Measurements from ENCODE around the gene WNT7B.

The WNT7B gene

DNA sequence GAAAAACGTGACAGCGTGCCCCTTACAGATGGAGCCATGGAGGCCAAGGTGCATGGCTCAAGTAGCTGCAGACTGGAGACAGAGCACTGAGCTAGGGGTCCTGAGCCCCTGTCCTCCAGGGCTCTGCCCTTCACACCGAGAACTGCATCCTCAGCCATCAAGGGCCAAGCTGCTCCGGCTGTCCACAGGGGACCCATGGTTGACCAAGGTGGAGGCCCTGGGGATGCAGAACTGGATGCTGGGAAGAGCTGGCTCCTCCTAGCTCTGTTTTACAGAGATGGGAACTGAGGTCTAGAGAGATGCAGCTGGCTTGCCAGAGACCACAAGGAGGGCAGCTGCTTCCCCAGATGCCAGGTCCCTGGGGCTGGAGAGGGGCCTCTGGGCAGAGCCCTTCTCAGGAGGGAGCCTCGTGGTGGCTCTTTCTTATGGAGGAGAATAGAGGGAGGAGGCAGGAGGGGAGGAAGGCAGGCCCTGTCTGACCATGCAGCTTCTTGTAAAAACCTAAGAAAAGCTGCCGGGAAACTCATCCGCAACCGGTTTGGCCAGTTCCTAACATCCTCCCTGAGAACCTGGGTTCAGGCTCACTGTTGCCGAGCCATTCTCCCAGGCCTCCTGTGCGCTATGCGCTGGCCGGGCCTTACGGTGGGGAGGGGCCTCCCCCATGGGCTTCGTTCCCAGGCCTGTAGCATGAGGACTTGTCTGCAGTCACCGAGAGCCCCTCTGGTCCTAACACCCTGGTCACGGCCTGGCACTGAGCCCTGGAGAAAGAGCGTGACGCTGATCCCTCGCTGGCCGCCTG lies 80.6 kb downstream of the WNT7B start:
- peak in 3 of 10 donors; percentile 53 to 70 (median 66) for DNase-seq
- intact Hi-C loops (cut with DNase I): no loop called here

DNA sequence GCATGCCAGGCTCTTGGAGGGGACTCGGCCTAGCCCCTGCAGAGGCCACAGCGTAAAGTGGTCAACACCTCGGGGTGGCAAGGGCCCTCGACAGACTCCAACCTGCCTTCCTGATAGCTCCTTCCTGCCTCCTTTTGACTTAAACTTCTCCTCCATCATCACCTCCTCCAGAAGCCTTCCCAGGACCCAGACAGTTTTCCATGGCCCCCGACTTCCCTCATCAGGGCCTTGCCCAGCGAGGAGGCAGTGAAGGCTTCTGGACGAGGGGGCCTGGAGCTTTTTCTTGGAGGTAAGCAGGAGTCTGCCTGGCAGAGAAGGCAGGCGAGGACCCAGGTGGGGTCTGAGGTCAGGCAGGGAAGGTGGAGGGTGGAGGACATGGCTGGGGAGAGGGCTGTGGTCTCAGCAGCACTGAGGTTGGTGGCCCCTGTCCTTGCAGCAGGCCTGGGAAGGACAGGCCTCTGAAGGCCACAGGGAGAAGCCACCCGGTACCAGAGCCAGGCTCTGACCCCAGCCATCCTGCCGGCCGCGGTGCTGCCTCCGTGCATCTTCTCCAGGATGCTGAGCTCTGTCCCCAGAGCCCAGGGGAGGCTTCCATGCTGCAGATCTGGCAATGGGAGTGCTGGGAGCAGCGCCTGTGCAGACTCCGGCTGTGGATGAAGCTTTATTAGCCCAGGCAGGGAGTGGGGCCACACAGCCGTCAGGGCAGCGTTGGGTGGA lies 81.4 kb downstream of the WNT7B start:
- intact Hi-C loops (cut with DNase I): no loop called here
- peak in 4 of 10 donors; percentile 0 to 66 (median 52) for DNase-seq

- intact Hi-C loops (cut with DNase I): no loop called here
- peak in 2 of 10 donors; percentile 26 to 35 for DNase-seq
Measured at GRCh38 chr22:45893516-45893915, 83.4 kb downstream of the WNT7B start.

- intact Hi-C loops (cut with DNase I): no loop called here
- peak in 3 of 10 donors; percentile 5 to 71 (median 37) for DNase-seq
Measured at GRCh38 chr22:45892681-45893461, 84.1 kb downstream of the WNT7B start.

DNA sequence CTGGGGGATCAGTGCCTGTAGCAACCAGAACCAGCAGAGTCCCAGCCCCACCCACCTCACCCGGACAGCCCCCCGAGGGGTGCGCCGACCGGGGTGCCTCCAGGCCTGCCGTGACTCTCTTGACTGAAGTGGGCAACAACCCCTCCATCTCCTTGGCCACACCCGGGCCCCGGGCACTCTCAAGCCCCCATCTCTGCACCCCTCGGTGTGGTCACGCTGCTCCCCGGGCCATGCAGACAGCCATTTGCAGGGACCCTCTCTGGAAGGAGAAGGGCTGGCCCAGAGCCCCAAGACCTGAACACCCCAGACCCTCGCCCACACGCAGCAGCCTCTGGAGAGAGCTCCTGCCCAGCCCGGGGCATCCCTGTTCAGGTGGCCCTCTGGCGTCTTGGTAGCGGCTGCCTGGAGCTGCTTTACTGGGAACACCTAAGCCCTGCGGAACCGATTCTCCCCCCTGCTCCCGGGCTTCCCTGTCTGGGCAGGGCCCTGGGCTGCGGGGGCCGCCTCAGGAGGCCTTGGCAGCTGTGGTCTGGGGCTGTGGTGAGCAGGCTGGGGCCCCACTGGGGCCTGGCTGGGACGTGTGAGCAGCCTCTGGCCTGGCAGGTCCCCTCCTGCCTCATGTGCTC lies 84.9 kb downstream of the WNT7B start:
- intact Hi-C loops (cut with DNase I): no loop called here
- peak in 3 of 10 donors; percentile 3 to 78 (median 66) for DNase-seq

- DNase-seq: peak in 4 of 10 donors; percentile 3 to 75 (median 66)
- intact Hi-C loops (cut with DNase I): no loop called here
Measured at GRCh38 chr22:45891471-45891995, 85.4 kb downstream of the WNT7B start.

DNA sequence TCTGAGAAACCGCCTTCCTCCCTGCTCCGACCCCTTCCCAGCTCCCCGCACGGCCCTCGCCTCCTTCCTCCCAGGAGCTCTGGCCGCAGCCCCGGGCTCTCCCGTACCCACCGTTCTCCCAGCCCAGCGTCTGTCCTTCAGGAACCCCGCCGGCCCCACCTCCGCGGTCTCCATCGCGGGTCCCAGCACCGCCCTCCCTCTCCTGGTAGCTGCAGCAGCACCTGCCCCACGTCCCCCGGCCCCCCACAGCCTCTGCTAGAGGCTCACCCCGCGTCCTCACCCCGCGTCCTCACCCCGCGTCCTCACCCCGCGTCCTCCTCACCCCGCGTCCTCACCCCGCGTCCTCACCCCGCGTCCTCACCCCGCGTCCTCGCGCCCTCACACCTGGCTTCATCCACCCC lies 85.9 kb downstream of the WNT7B start:
- DNase-seq: peak in 3 of 10 donors; percentile 66 to 75 (median 66)
- intact Hi-C loops (cut with DNase I): no loop called here

- no peak for DNase-seq
Measured at GRCh38 chr22:45890351-45890635, 86.7 kb downstream of the WNT7B start.

GRCh38 chr22:45889539-45890350 lies 87.2 kb downstream of the WNT7B start:
- intact Hi-C loops (cut with DNase I): no loop called here
- DNase-seq: peak in 6 of 10 donors; percentile 31 to 87 (median 62)

More at GRCh38 chr22:45890351-45890635, 86.7 kb downstream of the WNT7B start:
- intact Hi-C loops (cut with DNase I): no loop called here

GRCh38 chr22:45889093-45889538 lies 87.8 kb downstream of the WNT7B start:
- intact Hi-C loops (cut with DNase I): no loop called here
- DNase-seq: peak in 4 of 10 donors; percentile 19 to 83 (median 64)

DNA sequence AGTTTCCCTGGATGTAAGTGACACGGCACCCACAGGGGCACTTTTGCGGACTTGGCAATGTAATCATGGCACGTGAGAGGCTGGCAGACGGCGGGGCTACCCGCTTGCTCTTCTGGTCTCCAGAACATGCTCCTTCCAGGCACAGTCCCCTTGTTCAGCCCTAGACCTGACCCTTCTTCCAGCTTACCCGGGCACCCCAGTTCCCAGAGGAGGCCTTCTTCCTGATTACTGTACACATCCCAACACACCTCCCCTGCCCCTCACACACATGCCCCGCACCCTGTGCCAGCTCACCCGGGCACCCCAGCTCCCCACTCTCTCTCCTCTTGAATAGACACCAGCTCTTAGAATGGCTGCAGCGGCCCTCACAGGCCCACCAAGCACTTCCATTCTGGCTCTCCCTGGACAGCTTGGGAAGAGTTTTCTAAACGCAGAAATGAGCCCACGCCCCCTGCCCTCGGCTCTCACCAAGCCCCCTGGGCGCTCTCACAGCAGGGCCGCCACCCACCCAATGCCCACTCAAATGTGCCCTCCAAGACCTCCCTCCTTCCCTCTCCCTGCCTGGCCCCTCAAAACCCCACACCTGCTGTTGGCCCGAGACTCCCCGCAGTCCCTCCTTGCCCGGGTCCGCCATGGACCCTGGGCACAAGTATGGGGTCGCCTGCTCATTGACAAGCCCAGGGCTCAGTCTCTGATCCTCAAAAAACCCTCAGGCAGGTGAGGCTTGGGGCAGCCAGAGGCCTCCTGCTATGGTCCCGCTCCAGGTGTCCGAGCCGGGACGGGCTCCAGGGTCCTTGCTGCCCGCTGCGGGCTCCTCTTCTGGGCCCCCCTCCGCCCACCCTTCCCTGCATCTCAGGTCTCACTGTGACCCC lies 88.5 kb downstream of the WNT7B start:
- intact Hi-C loops (cut with DNase I): no loop called here
- DNase-seq: peak in 5 of 10 donors; percentile 3 to 75 (median 39)

- DNase-seq: peak in 4 of 10 donors; percentile 5 to 84 (median 24)
Measured at GRCh38 chr22:45887202-45888131, 89.5 kb downstream of the WNT7B start.

GRCh38 chr22:45886540-45886939 lies 90.4 kb downstream of the WNT7B start:
- DNase-seq: peak in 2 of 10 donors; percentile 7 to 31
- intact Hi-C loops (cut with DNase I): no loop called here

More at GRCh38 chr22:45887202-45888131, 89.5 kb downstream of the WNT7B start:
- intact Hi-C loops (cut with DNase I): no loop called here

- peak in 7 of 10 donors; percentile 30 to 91 (median 62) for DNase-seq
- intact Hi-C loops (cut with DNase I): no loop called here
Measured at GRCh38 chr22:45885941-45886395, 91.0 kb downstream of the WNT7B start.

- DNase-seq: peak in 5 of 10 donors; percentile 3 to 53 (median 30)
- intact Hi-C loops (cut with DNase I): no loop called here
Measured at GRCh38 chr22:45885171-45885840, 91.7 kb downstream of the WNT7B start.
